HG02981 (cell line): ENCODE results near the gene INSM1.
"Not testable (repeated sequence)": the region's sequence is repeated elsewhere in the genome, so short reads cannot be mapped to it uniquely, and the experiment has no call there.

ENCODE experiments used
- ATAC-seq: cut with Tn5 transposase; IDR thresholded peaks from one replicate; pipeline ENCODE4 v1.9.1; 2021; ENCODE audit warnings: mild to moderate bottlenecking, moderate library complexity; ENCODE audit not compliant: unreplicated experiment

Gene INSM1, protein sequence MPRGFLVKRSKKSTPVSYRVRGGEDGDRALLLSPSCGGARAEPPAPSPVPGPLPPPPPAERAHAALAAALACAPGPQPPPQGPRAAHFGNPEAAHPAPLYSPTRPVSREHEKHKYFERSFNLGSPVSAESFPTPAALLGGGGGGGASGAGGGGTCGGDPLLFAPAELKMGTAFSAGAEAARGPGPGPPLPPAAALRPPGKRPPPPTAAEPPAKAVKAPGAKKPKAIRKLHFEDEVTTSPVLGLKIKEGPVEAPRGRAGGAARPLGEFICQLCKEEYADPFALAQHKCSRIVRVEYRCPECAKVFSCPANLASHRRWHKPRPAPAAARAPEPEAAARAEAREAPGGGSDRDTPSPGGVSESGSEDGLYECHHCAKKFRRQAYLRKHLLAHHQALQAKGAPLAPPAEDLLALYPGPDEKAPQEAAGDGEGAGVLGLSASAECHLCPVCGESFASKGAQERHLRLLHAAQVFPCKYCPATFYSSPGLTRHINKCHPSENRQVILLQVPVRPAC

DNA sequence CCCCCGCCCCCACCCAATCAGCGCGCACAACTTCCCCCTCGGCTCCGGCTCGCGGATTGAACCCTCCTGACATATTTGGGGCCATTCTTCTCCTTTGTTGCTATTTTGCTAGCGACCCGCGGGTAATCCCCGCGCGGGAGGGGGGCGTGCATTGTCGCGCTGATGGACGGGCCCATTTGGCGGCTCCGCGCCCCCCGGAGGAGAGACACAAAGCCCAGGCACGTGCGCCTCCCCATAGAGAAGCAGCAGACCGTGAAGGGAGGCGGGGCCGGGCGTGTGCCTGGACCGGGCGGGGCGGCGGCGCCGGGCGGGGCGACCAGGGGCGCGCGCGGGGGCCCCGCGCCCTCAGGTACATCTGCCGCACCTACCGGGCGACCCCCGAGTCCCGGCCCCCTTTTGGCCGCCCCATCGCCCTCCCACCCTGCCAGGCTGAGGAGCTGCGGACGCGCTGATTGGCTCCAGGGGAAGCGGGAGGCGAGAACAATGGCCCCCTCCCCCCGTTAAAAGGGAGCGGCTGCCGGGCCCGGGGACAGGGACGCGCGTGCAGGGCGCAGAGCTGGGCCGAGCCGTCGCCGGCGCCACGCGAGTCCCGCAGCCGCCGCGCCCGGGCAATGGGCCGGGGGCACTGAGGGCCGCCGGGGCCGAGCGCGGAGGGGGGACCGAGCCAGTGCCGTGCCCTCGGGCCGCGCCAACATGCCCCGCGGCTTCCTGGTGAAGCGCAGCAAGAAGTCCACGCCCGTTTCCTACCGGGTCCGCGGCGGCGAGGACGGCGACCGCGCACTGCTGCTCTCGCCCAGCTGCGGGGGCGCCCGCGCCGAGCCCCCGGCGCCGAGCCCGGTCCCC, at the start of gene INSM1:
INSM1 (plus strand) TSS at position 530 of the 843 bp plus-strand sequence; CDS start at position 694, 164 bp downstream.
- ATAC-seq, result no peak

DNA sequence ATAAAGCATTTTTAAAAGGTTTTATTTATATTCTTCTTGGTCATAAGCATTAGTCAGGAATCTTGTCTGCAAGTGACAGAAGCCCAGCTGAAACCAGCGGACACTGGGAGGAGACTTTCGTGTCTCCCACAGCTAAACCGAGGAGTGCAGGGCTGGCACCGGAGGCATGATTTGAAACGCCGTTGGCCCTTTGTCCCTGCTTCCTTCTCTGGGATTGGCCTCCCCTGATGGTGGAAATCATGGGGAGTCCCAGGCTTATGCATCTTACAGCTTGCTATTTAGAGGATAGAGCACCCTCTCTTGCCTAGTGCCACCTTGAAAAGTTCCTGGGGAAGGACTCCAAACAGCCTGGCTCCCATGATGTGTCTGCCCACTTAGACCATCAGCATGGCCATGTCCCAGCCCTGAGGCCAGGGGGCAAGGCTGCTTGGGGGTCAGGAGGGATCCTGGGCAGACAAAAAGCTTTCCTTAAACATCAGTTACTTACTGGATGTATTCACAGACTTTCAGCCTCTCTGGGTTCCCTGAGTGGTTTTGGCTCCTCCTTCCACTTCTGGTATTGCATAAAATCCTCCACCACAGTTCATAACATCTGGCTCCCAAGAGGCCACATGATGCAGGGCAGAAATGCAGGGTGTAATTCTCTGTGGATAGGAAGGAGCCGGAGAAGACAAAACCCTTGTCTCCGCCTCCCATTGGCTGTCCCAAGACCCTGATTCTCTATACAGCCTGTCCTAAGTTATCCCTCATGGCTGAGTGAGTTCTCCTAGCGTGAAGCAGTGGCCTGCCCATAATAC, 49.3 kb upstream of the INSM1 start:
- no peak for ATAC-seq

DNA sequence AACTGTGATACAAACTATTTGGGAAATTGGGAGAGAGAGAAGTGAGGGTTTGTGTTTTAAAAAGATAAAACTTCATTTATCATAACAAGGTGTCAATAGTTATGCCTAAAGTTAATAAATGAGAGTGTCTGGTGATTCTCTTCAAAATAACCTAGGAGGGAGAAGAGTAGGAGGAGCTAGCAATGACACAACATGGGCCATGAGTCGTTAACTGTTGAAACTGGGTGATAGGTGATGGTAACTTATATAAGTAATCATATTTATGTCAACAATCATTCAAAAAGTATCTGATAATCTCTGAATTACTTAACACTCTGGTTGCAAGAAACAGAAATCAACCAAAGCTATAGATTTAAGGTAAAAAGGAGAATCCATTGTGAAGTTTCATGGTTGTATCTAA, 46.8 kb upstream of the INSM1 start:
- ATAC-seq, result no peak

DNA sequence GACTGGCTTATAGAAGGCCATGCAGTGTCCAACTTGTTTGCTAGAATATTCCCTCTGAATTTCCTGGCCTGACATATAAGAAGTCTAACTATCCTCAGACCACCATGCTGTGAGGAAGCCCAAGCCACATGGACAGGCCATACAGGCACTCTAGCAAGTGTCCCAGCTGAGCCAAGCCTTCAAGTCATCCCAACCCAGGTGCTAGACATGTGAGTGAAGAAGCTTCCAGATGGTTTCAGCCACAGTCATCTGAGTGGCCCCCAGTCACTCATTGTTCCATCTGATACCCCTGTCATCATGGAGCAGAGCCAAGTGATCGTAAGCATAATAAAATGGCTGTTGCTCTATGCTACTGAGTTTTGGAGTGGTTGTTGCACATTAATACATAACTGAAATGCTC, 46.0 kb upstream of the INSM1 start:
- ATAC-seq, result no peak

DNA sequence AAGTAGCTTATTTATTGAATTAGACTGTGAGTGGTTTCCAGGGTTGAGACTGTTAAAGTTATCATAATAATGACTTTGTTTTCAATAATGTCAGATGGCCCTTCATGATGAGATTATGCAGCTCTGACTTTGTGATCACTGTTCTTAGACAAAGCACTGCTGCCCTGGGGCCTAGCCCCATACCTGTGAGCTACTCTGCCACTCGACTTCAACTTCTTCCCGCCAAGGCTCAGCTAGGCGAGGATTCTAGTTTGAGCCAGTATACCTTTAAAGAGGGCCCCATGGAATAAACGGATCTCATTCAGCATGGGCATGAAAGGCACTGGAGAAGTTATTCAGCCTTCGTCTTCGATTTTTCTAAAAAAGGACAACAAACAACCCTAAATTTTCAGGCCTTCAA, 45.0 kb upstream of the INSM1 start:
- ATAC-seq, result no peak

DNA sequence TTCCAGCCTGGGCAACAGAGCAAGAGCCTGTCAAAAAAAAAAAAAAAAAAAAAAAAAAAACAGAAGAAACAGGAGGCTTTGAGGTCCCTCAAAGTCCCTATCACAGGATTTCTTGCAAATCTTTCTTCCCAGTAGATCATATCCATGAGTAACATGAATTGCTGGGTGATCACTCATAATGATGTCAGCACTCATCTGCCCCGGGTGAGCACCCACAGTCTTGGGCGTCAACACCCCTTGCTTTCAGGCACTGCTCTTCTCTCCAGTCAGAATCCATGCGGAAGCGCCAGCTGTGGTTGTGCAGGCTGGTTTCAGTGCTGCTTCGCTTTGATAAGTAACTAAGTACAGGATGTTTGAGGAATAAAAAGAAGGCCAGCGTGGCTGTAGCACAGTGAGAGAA, 40.2 kb upstream of the INSM1 start:
- no peak for ATAC-seq

DNA sequence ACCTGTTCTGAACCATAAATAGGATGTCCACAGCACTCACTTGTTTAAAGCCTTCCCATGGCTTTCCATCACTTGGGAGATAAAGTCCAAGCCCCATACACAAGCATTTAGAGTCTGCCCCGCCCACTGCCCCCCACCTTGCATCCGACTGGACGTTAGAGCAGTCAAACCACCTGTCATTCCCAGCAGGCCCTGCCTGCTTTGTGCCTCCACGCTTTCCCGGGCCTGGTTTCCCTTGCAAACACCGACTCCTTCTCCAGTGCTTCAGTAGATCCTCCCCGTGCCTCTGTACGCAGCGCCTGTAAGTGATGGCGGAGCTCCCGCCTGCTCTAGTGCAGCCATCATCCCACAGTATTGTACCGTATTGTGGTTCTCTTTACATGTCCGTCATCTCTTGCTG, 38.3 kb upstream of the INSM1 start:
- no peak for ATAC-seq

DNA sequence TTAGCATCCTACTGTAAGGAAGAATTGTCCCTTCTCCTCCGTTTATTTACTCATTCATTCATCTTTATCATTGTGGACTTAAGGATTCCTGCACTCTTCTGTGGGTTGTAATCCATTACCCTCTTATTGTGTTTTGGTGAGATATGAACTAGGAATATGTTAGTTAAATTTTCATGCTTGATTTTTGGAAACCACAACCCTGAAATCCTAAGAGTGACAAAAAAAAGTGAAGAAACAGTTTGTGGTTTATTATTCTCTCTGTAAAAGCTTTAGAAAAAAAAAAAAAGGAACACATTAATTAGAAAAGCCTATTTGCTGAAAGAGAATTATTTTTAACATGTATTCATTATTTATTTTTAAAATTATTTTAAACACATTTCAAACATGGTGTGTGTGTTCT, 36.7 kb upstream of the INSM1 start:
- ATAC-seq, result no peak

DNA sequence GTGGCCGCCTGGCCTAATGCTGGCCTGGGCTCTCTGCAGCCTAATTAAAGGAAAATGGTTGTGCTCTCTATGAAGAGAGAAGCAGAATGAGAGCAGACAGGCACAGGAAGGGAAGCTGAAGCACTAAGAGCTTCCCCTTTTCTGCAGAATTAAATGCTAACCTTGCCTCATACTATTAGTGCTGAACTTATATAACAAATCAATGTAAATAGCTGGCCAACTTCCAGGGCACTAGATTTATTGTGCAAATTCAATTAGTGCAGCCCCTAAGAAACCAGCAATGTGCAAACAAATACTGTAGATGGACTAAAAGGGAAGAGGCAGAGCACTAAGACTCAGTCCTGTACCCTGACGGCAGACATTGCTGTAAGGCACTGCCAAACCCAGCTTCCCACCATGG, 36.1 kb upstream of the INSM1 start:
- ATAC-seq, result no peak

DNA sequence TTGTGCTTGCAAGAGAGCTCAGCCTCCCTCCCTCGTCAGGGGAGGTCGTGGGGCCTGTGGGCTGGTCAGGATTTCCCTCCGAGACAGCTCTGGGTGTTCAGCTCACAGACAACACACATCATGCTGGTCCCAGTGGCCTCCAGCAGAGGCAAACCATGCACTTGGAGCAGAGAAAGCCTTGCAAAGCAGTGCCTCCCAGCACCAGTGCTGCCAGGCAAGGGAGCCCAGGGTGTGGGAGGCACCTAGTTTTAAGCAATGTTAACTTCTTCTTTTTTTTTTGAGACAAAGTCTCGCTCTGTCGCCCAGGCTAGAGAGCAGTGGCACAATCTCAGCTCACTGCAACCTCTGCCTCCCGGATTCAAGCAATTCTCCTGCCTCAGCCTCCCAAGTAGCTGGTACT, 34.0 kb upstream of the INSM1 start:
- no peak for ATAC-seq

DNA sequence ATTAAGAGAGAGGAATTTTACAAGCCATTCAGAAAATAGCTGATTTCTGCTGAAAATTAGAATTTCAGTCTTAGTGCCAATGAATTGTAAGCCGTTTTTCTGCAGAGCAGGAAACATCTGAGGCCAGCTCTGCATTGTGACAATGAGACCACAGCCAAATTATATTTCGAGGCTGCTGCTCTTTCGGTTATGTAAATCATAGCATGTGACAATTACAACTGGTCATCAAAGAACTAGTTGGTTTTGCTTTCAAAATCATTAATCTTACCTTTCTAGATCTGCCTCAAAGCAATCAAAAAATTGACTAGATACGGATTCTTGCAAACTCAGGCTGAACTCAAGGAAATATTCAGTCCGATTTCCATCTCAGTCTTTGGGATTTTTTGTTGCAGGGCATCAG, 33.4 kb upstream of the INSM1 start:
- ATAC-seq, result peak; percentile 96

DNA sequence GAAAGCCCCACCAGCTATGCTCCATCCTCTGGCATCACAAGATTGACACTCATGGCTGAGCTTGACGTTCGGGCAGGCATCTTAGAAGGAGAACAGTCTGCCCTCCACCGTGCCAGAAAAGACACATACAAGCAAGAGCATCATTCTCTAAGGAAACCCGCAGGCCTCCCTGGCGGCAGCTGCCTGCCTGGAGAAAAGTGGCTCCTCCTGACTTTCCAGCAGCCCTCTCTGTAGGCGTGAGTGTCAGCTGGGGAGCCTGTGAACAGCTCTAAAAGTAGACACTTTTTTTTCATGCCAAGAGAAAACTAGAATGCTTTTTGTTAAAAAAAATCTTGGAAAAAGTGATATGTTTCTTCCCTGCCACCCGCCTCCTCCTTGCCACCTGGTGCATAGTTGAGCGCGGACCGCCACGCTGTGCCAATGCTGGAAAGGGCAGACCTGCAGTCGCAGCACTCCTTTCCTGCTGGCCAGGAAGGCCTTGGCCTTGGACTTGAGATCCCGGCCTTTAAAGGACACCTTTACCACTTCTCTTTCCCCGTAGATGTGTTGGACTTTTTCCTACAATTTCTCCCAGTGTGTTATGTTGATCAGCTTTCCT, 29.7 kb upstream of the INSM1 start:
- ATAC-seq, result no peak

DNA sequence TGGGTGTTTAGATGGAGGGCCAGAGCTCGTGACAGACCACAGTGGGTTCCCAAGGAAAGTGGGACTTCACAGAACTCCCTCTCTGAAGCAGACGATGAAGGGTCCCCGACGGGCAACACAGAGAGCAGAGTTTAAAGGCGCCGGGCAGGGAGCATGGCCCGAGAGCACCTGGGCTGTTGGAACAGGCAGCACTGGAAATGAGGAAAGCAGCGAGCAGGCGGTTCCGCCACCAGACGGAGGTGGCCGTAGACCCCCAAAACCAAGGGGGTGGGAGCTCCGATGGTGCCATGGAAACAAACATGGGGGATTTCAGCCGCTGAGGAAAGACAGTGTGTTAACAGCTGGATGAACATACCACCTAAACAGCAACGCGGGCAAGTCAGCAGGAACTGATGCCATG, 27.5 kb upstream of the INSM1 start:
- no peak for ATAC-seq

DNA sequence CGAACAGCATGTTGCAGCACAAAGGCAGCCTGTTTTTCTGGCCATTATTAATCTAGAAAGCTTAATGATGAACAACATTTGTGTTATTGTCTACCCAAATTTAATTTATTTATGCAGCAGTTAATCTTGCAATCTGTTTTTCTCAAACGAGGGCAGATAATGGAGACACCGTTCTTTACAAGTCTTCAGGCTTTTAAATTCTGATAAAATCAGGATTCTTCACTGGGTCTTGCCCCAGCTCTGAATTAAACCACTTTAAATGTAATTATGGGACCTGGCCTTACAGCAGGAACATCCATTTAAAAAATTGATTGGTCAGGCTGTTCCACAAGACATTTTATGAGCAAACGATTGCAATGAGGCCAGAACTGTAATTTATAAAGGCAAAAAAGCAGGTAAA, 26.5 kb upstream of the INSM1 start:
- no peak for ATAC-seq

DNA sequence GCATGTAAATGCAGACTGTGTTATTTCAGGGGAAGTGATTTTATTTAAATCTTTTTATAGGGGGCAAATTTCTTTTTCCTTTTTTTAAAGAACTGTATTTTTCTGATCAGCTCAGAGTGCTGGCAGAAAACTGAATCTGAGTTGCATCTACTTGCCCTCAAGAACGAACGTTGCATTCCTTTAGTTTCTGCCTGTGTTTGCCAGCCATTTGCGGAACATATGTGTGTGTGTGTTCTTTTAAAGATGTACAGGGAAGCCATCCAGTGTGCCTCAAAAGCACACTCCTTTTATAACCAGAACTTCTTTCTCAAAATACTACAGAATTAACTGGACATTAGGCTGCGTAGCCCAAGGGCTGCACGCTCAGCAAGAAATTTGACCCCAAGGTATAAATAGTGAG, 25.8 kb upstream of the INSM1 start:
- no peak for ATAC-seq

DNA sequence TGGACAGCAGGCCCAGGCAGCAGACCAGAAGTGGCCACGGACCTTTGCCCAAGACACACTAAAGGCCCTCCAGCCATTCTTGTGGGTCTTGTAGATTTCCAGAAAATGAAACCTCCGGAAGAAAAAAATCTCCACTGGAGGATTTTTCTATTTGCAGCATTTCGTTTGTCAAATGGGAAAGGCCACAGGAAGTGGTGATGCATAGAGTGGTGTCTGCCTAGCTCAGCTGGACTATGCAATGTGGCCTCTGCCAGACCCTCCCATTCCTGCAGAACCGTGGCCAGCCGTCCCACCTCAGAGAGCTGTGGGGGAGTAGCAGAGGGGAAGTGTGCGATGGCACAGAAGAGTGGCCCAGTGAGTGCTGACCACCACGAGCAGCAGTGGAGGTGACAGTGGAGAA, 24.0 kb upstream of the INSM1 start:
- no peak for ATAC-seq

DNA sequence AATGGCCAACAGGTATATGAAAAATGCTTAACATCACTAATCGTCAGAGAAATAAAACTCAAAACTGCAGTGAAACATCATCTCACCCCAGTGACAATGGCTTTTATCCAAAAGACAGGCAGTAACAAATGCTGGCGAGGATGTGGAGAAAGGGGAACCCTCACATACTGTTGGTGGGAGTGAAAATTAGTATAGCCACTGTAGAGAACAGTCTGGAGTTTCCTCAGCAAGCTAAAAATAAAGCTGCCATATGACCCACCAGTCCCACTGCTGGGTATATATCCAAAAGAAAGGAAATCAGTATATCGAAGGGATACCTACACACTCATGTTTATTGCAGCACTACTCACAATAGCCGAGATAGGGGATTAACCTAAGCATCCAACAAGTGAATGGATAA, 23.4 kb upstream of the INSM1 start:
- ATAC-seq, result no peak

DNA sequence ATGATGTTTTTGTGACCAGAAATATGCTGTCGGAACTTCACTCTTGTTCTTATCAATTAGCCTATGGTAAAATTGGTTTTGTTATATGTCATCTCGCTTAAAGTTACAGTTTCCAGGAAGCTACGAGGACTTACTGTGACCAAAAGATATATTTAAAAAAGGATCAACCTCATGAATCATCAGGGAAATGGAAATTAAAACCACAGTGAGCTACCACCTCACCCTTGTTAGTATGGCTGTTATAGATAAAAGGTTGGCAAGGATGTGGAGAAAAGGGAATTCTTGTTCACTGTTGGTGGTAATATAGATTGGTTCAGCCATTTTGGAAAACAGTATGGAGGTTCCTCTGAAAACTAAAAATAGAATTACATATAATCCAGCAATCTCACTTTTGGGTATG, 14.3 kb upstream of the INSM1 start:
- ATAC-seq, result no peak

DNA sequence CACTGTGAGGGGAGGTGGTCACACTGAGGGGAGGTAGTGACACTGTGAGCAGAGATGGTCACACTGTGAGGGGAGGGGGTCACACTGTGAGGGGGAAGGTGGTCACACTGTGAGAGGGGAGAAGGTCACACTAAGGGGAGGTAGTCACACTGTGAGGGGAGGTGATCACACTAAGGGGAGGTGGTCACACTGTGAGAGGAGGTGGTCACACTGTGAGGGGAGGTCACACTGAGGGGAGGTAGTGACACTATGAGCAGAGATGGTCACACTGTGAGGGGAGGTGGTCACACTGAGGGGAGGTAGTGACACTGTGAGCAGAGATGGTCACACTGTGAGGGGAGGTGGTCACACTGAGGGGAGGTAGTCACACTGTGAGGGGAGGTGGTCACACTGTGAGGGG, 12.4 kb upstream of the INSM1 start:
- ATAC-seq, result not testable (repeated sequence)

DNA sequence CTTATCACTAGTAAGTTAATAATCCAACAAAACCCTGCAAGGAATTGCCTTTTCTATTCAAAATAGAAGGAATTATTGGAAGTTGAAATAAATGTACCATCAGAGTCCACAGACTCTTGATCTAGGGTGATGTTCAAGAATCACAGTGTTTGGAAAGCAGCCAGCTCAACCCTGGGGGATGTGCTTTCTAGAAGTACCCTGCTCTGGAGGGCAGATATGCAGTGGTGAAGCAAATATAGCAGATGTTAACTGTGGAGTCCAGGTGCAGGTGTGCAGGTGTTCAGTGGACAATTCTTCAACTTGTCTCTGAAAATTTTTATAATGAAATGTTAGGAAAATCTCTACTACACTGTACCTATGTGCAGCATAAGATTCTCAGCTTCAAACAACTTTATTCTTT, 9.1 kb upstream of the INSM1 start:
- ATAC-seq, result no peak

DNA sequence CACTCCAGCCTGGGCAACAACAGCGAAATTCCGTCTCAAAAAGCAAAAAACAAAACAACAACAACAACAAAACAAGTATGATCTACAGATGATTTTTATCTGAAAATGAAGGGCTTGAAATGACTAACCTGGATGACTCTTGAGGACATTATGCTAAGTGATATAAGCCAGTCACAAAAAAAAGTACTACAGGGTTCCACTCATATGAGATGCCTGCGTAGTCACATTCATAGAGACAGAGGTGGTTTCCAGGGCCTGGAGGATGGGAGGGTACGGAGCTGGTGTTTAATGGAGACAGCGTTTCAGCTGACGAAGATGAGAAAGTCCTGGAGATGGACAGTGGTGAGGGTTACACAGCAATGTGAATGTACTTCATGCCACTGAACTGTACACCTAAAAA, 8.3 kb upstream of the INSM1 start:
- no peak for ATAC-seq
